Kidney capillary endothelial cell (primary cell): Measurements from ENCODE around the gene SH2D2A.

Experiments
- DNase-seq: peaks from one replicate; pipeline ENCODE4 v3.0.0-alpha.2; 2018; ENCODE audit warnings: low spot score

Gene SH2D2A

DNA sequence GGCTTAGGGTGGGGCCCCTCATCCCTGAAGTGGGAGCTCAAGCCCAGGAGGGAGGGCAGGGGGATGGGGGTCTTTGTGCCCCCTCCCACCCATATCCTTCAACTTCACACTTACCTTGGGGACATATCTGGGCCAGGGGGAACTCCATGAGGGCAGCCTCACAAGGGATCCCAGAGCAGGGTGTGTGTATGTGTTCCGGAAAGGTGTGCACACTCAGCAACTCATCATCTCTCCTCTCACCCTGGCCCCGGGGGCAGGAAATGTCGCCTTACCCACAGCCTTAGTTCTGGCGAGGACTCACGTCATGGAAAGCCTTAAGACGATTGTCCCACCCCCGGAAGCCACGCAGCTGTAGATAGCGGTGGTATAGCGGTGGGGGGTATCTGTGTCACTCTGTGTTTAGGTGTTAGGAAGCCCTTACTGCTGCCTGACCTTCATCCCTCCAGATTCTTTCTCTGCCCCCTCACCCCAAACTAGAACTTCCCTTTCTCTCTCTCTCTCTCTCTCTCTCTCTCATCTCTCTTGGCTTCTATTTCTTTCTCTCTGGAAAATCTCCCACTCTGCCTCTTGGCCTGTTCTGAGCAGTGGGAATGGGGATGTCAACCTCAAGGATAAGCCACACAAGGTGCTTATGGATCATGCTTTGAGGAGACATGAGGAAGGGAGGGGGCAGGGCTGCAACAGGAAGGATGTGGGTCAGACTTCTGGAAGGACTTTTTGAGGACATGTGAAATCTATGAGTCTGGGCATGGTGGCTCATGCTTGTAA, at the start of gene SH2D2A:
SH2D2A (minus strand) TSS at position 288 of the 768 bp plus-strand sequence; CDS start at position 148, 140 bp downstream.
- DNase-seq: peak; percentile 76

DNA sequence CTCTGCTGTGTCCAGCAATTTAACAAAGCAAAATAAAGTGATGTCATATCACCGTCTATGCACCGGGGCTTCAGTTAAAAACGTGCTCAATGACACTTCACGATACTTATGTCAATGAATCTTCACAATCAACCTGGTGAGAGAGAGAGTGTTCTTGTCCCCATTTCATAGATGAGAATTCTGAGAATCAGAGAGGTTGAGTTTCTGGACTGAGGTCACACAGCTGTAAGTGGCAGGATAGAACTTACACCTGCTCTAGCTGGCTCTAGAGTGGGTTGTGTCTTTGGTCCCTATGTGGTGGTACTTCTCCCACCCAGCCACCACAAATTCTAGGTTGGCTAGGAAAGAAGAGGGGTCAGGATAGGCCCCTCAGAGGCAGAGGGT, 49.2 kb upstream of the SH2D2A start:
- DNase-seq: no peak

DNA sequence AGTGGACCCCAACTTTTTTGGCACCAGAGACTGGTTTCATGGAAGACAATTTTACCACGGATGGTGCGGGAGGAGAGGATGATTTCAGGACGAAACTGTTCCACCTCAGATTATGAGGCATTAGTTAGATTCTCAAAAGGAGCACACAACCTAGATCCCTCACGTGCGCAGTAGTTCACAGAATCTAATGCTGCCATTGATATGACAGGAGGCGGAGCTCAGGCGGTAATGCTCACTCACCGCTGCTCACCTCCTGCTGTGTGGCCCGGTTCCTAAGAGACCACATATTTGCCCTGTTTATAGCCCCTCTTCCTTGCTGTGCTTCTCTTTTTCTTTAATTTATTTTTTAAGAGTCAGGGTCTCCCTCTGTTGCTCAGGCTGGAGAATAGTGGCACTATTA, 48.6 kb upstream of the SH2D2A start:
- DNase-seq: no peak

DNA sequence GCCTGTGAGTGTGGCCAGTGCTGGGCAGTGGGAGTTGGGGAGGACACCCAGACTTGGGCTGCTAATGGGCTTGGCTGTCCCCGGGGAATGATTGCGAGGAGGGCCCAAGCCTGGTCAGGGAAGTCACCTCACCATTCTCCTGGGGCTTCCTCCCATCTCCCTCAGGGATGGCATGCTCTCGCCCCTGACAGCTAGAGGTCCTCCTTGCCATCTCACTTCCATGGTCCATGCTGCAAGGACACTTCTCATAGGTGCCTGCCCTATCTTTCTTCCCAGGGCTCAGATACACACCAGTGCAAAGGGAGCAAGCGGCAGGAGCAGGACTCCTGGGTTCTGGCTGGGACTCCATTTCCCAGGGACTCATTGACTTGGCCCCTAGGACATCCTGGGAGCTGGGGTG, 48.1 kb upstream of the SH2D2A start:
- DNase-seq: no peak

DNA sequence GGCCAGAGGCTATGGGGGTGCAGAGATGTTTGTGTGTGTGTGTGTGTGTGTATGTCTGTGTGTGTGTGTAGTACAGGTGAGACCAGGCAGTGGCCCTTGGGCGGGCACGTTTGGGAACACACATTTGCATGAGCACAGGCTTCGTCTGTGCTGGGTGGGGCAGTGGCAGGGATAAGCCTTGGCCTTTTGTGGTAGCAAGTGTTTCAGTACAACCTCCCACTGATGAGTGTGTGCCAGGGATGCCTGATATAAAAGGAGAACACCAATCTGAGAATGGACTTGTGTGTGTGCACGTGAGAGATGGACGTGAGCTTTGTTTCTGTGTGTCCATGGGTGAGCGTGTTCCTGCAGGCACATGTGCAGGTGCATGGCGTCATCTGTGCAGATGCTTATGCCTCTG, 47.0 kb upstream of the SH2D2A start:
- no peak for DNase-seq

DNA sequence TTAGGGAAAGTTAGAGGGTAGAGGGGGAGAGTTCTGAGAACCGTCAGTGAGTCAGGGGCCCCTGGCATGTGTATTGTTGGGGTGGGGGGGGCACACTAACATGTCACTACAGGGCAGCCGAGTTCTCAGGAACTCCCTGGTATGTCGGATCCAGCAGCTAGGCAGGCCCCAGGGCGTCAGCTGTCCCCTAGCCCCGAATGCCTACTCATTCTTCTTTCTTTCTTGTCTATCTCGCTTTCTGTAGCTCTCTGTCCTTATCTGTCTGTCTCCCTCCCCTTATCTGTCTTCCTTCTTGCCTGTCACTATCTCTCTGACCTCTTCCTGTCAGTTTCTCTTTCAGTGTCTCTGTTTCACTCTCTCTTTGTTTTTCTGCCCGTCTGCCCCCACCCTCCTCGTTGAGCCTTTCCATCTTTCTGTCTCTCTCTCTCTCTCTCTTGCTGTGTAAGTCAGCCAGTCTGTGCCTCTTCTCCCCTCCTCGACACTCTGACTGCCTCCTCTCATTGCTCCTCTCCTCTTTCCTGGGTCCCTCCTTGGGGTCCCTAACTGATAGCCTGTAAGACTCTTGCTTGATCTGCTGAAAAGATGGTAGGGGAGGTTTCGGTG, 46.5 kb upstream of the SH2D2A start:
- no peak for DNase-seq

DNA sequence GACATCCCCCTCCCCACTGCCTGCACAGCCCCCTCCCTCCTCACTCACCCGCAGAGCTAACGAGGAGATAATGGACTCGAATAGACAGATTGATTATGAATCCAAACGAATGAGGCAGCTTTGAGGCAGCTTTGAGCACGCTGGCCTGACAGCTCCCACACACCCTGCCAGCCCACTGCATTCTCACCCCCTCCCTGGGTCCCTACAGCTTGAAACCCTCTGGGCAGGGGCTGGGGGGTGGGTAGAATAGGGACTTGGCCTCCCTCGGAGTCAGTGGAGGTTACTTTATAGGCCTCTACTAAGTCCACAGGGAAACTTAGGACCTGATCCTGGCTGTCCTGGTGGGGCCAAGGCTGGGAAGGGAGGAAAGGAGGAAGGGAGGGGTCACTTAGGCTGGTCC, 45.9 kb upstream of the SH2D2A start:
- no peak for DNase-seq

DNA sequence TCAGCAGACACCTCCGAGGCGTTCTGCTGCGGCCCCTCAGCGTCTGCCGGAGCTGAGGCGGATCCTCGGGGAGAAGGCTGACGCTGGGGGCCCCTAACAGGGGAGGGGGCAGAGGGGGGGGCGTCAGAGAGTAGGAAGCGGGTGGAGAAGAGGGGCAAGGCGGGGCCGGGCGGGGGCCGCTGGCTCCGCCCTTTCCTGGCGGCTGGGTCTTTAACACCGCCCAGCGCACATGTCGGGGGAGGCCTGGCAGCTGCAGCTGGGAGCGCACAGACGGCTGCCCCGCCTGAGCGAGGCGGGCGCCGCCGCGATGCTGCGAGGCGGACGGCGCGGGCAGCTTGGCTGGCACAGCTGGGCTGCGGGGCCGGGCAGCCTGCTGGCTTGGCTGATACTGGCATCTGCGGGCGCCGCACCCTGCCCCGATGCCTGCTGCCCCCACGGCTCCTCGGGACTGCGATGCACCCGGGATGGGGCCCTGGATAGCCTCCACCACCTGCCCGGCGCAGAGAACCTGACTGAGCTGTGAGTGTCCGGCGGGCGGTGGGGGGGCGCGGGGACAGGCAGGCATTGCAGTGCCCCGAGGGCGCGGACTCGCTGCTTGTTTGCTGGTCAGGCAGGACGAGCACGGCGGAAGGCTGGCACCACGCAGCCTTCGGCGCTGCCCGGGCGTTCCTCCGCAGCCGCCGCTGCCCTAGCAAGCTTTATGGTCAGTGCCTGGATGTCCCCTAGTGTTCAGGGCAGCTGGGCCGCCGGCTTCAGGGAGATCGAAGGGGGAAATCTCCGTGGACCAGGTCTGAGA, 44.2 kb upstream of the SH2D2A start, which contains the start of gene NTRK1:
NTRK1 (plus strand) TSS at position 238 of the 796 bp plus-strand sequence; CDS start at position 308, 70 bp downstream.
- DNase-seq: peak; percentile 15

DNA sequence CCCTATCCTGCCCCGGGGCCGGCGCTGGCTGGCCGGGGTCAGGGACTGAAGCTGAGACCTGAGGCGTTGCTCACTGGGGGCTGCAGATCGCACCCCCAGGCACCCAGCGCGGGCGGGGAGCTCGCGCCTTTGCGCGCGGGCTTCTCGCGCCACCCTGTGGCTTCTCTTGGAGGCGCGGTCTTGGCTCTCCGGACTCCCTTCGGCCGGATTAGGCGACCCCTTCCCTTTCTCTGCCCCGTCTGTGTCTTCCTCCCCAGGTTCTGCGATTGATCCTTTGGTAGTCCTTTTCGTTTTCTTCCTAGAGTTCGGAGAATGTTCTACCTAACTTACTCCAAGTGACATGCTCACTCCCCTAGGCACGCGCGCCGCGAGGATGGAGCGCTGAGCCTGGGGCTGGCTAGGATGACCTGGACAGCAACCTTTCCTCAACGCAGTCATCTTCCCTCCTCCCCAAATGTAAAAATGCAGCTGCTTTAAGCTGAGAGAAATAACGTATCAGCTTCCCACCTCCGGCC, 43.5 kb upstream of the SH2D2A start:
- peak; percentile 53 for DNase-seq

DNA sequence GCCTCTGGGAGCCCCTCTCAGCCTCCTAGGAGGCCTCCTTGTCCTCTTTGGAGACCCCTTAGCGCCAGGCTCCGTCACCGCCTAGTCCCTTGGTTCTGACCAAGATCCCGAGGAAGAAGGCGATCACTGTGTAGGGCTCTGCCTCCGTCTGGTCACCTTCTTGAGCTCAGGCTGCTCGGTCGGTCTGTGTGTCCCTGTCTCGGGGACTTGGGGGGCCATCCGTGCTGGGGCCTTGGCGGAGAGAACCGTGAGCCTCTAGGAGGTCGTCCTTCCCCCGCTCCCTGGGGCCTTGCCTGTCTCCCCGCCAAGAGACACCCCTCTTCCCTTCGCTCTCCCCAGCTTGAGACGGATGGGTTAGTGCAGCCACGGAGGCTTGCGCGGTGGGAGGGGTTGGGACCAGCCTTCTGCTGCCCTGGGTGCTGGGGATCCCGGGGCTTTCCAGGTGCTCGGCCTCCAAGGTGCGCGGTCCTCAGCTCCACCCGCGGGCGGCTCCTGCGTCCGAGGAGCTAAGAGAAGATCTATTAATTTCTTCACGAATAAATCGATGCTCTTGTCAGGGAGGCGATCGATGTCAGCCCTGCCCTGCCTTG, 43.0 kb upstream of the SH2D2A start:
- peak; percentile 28 for DNase-seq

DNA sequence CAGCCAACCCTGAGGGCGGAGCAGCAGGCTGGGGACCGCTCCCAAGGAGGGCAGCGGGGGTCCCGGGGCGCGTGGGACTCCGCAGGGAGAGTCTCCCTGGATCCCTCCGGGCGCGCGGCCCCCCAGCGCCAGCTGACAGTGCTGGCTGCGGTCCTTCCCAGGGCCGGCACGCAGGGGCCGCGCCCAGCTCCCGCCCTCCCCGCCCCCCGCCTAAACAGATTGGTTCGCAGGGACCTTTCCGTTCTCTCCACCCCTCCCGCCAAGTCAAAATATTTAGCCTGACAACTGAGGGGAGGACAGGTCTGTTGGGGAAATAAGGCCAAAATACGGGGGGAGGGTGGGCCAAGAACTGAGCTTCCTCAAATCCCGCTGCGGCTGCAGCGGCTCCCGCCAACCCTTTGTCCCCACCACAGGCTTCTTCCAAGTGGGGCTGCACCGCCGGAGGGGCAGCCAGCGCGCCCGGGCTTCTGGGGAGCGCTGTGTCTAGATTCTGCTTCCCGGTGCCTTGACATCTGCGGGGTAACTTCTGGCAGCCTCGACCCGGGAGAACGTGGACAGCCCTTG, 42.4 kb upstream of the SH2D2A start, which contains the start of gene INSRR:
INSRR (minus strand) TSS at position 159 of the 564 bp plus-strand sequence. CDS start 496 bp downstream, outside the sequence.
- no peak for DNase-seq

DNA sequence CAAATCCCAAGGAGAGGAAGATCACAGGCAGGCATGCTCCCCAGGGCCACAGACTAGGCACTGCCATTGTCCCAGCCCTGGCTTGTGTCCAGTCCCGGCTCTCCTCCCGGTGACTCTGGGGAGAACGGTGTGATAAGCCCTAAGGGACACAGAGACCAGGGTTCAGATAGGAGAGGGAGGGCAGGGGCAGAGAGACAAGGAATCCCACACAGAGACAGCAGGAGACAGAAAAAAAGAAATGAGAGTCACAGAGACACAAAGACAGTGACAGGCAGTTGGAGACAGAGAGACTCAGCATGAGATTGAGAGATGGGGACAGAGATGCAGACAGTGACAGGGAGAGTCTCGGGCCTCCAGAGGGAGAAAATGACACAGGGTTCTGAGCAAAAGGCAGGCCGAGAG, 41.9 kb upstream of the SH2D2A start:
- no peak for DNase-seq

DNA sequence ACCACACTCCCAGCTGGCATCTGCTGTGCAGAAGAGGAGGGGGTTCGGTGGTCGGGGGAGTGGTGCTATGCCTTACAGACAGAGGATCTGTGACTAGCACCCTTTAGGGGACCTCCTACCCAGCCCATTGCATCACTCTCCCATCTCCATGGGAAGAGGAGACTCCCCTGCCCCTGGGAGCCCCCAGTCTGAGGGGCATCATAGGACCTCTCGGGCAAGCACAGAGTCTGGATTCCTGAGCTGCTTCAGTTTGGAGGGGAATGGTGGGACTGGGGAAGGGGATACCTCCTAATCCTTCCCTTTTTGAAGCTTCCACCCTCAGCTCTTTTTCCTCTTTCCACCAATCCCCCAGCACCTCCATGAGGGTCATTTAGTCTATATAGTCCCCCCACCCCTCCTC, 40.9 kb upstream of the SH2D2A start:
- DNase-seq: no peak

DNA sequence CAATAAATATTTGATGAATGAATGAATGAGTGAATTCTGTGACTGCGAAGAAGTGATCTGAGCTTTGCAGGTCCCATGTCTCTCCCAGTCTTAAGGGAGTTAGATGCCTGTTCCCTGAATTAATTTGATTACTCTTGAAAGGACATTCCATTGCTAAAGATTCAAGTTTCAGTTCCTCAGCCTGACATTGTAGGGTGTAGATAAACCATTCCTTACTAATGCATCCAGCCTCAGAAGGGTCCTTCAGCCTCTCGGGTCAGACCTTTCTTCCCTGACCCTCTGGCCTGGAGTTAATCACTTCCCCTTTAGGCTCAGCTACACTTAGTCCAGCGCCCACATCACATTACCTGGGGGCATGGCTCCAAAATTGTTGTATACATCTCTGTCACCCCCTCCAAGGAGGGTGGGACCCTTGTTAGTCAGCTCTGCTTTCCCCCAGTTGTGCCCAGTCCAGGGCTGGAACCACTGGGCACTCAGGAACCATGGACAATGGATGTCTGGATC, 39.7 kb upstream of the SH2D2A start:
- DNase-seq: no peak

DNA sequence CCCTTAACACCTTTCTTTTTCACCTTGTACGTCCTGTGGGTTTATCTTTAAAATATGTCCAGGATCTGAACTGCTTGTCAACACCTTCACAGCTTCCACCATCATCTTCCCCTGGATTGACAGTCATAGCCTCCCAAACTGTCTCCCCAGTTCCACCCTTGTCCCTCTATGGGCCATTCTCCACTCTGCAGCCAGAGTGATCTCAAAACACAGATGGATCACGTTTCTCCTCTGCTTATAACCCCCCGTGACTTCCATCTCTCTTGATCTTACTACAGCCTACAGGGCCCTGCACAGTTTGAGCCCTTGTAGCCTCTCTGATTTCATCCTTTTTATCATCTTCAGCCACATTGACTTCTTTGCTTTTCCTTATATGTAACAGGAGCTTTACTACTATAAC, 38.0 kb upstream of the SH2D2A start:
- no peak for DNase-seq

DNA sequence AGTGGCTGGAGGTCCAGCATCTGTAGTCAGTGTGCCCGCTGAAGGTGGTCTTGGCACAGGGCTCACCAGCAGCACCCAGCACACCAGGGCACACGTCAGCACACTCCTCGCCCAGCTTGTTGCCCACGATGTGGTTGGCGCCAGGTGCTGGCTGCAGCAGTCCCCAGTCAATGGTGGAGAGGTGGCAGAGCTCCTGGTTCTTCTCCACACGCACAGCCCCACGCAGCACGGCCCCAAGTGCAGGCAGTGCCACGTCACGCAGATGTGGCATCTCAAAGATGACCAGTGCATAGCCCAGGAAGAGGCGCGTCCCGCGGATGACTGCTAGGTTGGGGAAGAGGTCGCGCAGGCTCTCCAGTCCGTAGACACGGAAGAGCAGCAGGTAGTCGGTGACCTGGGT, 37.1 kb upstream of the SH2D2A start:
- DNase-seq: no peak

DNA sequence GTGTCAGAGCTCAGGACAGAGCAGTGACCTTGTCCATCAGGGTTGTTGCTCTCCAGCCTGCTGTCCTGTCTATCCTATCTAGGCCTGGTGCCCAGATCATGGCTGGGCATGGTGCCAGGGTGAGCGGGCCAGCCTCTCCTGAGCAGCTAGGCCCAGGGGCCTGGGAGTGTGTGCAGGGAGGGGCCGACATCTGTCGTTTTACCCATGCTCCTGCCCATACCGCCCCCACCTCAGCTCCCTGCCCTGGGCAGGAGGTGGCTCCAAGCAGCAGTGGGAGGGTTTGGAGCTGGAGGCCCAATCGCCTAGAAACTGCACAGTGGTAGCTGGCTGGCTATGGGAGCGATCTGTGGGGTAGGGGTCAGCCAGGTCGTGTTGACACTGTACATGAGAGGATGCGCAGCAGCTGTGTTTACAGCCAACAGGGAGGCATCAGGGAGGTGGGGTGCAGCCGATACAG, 35.8 kb upstream of the SH2D2A start:
- DNase-seq: no peak

DNA sequence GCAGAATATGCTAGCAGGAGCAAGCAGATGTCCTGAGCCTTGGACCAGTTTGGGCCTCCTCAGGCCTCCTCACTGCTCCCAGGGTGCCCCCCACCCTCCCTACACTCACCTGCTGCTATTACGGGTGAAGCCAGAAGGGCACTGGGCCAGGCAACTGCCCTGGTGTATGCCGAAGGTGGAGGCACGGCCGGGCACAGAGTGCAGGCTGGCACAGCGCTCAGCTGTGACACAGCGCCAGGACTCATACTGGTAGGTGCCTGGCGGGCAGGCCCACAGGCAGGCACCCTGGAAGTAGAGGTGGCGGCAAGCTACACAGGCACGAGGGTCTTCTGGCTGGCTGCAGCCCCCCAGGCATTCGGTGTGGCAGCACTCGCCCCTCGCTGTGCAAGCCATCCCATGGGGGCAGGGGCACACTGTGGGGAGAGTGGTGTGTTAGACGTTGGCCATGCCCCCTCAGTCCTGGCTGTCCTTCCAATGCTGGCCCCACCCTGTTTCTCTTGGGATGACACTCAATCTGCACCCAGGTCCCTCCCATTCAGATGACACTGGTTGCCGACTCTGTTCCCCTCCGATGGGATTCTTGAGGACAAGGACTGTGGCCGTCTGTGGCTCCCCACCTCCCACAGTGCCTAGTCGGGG, 35.2 kb upstream of the SH2D2A start:
- DNase-seq: no peak

DNA sequence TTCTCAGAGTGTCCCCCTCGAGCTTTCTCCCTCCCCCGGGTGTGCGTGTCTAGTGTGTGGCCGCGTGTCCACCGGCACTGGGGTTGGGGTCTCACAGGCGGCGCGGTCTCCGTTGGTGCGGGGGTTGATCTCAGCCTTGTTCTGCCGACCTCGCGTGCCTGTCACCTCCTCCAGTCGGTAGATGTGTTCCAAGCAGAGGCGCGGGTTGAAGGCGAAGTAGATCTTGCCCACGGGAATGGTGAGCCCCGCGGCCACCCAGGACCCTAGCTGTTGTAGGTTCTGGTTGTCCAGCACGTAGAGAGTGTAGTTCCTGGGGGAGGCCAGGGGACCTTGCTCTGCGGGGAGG, 32.5 kb upstream of the SH2D2A start:
- no peak for DNase-seq

DNA sequence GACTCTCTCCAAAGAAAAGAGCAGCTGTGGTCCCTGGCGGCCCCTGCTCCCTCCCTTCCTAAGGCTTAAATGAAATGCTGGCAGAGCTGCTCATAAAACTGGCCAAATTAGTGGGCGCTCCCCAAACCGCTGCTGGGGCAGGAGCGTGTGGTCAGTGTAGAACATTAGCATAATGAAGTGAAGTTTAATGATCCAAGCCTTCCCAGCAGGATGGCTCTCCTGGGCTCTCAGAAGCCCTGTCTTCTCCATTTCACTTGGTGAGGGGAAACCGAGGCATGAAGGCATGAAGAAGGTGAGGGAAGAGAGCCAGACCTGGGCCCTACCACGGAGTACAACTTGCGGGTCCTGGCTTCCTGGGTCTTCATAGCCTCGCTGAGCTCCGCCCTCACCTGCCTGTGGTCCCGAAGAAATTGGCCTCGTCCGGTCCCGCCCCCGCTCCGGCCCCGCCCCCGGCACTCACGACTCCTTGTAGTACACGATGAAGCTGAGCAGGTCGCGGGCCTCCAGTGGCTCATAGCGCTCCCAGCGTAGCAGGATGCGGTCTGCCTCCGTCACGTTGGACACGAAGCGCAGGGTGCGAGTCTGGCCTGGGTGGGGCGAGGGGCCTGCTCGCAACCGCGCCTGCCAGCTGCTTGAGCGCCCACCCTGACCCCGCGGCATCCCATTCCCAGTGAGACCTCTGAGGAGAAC, 32.0 kb upstream of the SH2D2A start:
- no peak for DNase-seq
